ENCODE results near the gene LBH.
A peak's percentile ranks its signal among the peaks of the same experiment; 100 is the strongest.

LBH gene

GRCh38 chr2:30217644-30218337 lies 13.5 kb upstream of the LBH start:
- DNase-seq = no peak

- no peak for DNase-seq
Measured at GRCh38 chr2:30218338-30218713, 13.0 kb upstream of the LBH start.

GRCh38 chr2:30218814-30219213 lies 12.5 kb upstream of the LBH start:
- no peak for DNase-seq

GRCh38 chr2:30219886-30220875 lies 11.2 kb upstream of the LBH start:
- DNase-seq = no peak

- DNase-seq = no peak
Measured at GRCh38 chr2:30221531-30221930, 9.8 kb upstream of the LBH start.

- DNase-seq = no peak
Measured at GRCh38 chr2:30222031-30222430, 9.3 kb upstream of the LBH start.

- DNase-seq = no peak
Measured at GRCh38 chr2:30222636-30223360, 8.5 kb upstream of the LBH start.

- no peak for DNase-seq
Measured at GRCh38 chr2:30223413-30223874, 7.9 kb upstream of the LBH start.

- no peak for DNase-seq
Measured at GRCh38 chr2:30224151-30224550, 7.2 kb upstream of the LBH start.

GRCh38 chr2:30225131-30225762 lies 6.1 kb upstream of the LBH start:
- peak; percentile 31 for DNase-seq

GRCh38 chr2:30226144-30227032 lies 4.9 kb upstream of the LBH start:
- DNase-seq = no peak

- no peak for DNase-seq
Measured at GRCh38 chr2:30229596-30229995, 1.7 kb upstream of the LBH start.

- peak; percentile 36 for DNase-seq
Measured at GRCh38 chr2:30230497-30231211, 680 bp upstream of the LBH start.

GRCh38 chr2:30231996-30232800 lies 864 bp downstream of the LBH start:
- peak; percentile 73 for DNase-seq

- peak; percentile 52 for DNase-seq
Measured at GRCh38 chr2:30232801-30233130, 1.4 kb downstream of the LBH start.

- DNase-seq = no peak
Measured at GRCh38 chr2:30233271-30234009, 2.1 kb downstream of the LBH start.

GRCh38 chr2:30234180-30234971 lies 3.0 kb downstream of the LBH start:
- peak; percentile 30 for DNase-seq

GRCh38 chr2:30235008-30235655 lies 3.8 kb downstream of the LBH start:
- peak; percentile 71 for DNase-seq

All from activated naive CD4-positive, alpha-beta T cell treated with anti-CD3 and anti-CD28 coated beads, Interleukin-2, amount 50 U/mL, for 16 hours (primary cell).